GM10266 (cell line): ENCODE measurements around the gene SHOC2.

ENCODE experiments used
- DNase-seq: peaks from one replicate; pipeline ENCODE4 v3.0.0; 2012; ENCODE audit errors: extremely low spot score
- TF ChIP-seq, protein P1 (sequence below): IDR thresholded peaks from 2 replicates; pipeline ENCODE4 v1.5.1; 2012; ENCODE audit warnings: mild to moderate bottlenecking, low read depth; ENCODE audit not compliant: control insufficient read depth, insufficient read depth; ENCODE audit errors: missing control alignments

Gene SHOC2

DNA sequence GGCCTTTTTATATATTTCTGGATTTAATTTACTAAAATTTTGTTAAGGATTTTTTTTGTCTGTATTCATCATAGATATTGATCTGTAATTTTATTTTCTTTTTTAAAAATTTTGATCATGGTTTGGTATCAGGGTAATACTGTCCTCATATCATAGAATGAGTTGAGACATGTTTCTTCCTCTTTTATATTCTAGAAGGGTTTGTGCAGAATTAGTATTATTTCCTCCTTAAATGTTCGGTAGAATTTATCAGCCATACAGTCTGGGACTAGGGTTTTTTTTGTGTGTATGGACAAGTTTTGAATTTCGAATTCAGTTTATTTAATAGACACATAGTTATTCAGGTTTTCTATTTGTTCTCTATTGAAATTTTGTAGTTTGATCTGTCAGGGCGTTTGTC, 54.0 kb downstream of the SHOC2 start:
- no peak for DNase-seq
- TF ChIP-seq, protein P1, sequence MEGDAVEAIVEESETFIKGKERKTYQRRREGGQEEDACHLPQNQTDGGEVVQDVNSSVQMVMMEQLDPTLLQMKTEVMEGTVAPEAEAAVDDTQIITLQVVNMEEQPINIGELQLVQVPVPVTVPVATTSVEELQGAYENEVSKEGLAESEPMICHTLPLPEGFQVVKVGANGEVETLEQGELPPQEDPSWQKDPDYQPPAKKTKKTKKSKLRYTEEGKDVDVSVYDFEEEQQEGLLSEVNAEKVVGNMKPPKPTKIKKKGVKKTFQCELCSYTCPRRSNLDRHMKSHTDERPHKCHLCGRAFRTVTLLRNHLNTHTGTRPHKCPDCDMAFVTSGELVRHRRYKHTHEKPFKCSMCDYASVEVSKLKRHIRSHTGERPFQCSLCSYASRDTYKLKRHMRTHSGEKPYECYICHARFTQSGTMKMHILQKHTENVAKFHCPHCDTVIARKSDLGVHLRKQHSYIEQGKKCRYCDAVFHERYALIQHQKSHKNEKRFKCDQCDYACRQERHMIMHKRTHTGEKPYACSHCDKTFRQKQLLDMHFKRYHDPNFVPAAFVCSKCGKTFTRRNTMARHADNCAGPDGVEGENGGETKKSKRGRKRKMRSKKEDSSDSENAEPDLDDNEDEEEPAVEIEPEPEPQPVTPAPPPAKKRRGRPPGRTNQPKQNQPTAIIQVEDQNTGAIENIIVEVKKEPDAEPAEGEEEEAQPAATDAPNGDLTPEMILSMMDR: no peak

DNA sequence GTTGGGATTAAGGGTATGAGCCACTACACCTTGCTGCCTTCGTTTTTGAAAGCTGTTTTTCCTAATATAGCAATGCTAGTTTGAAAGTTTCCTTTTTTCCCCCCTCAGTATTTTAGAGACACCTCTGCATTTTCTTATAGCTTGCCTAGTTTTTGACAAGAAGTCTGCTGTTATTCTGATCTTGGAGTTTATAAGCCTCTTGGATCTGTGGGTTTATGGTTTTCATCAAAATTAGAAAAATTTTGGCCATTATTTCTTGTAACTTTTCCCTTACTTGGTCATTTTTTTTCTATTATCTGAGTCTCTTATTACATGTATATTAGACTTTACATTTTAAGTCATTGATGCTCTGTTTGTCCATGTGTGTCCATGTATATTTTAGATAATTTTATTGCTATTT, 57.2 kb downstream of the SHOC2 start:
- TF ChIP-seq, protein P1: no peak
- DNase-seq: no peak

DNA sequence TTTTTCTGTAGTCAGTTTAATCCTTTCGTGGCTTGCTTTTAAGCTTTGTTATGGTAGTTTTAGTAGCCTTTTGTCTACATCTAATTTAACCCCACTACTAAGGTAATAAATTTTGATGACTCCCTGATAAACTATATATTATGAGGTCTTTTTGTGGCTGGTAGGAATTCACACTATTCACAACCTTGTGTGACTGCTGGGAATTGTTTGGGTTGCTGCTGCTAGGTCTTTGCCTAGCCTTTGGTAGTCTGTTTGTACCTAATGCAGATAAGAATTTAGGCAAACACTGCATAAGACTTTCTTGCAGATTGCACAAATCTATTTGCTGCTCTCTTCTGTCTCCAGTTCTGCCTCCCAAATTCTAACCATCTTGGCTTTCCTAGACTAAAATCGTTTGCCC, 58.3 kb downstream of the SHOC2 start:
- no peak for DNase-seq
- TF ChIP-seq, protein P1: no peak

DNA sequence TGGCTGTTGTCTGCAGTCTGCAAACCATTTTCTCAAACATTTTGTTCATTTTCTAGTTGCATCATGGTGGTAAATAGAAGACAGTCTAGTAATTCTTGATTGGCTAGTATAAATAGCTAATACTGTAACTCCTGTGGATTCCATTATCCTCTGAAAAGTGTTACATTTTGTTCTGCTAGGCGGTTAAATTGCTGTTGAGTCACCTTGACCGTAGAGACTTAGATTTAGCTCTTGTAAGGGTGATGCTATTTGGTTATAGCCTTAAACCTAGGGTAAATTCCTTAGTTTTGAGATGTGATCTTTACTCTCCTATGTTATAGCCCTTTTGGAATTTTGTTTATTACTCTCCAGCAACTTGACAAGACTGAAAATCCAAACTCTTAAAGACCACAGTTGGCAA, 58.8 kb downstream of the SHOC2 start:
- TF ChIP-seq, protein P1: no peak
- no peak for DNase-seq

DNA sequence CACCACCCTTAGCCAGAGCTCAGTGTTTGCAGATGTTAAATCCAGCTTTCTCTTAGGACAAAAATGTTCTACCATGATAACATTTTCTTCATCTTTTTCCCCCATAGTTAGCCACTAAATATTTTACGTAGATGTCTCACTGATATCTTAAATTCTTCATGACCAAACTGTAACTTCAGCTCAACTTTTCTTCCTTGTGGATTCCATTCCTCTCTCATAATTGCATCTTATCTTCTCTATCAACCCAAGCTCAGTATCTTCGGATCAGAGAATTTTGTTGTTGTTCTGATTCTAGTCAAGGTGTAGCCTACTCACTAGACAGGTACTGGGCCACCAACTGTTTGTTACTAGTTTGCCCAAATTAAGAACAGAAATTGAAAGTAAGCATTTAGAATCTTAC, 60.2 kb downstream of the SHOC2 start:
- DNase-seq: no peak
- TF ChIP-seq, protein P1: no peak

DNA sequence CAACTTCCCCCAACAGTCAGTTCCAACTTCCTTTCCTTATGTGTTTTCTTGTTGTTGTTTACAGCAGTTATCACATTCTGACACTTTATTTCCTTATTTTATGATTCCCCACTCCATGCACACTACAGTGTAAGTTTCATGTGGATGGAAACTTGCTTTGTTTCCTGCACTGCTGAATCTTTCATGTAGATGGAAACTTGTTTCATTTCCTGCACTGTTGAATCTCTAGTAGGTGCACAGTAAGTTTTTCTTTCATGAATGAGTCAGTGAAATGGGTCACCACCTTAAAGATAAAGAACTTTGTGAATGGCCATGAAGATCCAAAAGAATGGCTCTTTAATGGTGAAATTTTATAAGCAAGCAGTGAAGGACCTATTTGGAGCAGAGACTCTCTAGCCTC, 61.4 kb downstream of the SHOC2 start:
- DNase-seq: no peak

DNA sequence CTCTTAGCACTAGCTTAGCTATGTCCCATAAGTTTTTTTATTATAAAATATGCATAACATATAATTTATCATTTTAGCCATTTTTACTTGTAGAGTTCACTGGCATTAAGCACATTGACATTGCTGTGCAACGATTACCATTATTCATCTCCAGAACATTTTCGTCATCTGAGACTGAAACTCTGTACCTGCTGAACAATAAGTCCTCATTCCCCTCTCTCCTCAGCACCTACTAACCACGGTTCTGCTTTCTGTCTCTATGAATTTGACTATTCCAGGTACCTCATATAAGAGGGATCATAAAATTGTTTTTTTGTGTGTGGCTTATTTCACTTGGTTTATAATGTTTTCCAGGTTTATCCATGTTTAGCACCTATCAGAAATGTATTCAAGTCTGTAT, 64.1 kb downstream of the SHOC2 start:
- TF ChIP-seq, protein P1: no peak
- DNase-seq: no peak

More for the DNA sequence above, 61.4 kb downstream of the SHOC2 start:
- TF ChIP-seq, protein P1: no peak
